Esophagus muscularis mucosa (tissue), 4 donors: ENCODE data around the gene TAS2R41. TPM values are rescaled to one million over a fixed set of nuclear protein-coding genes. Genes with fewer than 3 reads are reported as not detected.
"Not testable (repeated sequence)": the region's sequence is repeated elsewhere in the genome, so short reads cannot be mapped to it uniquely, and the experiment has no call there.

ENCODE experiments used
- DNase-seq: peaks from one replicate; pipeline ENCODE4 v3.0.0-alpha.2; 2017; ENCODE audit errors: extremely low spot score
- H3K27ac ChIP-seq, 4 donors: fragments of 200-600 bp; sonication (generic); replicated peaks in 1 of 4; 1 replicate in 3 of 4; 2 replicates in 1 of 4; pipeline ENCODE4 v1.5.1; 2016 to 2019; ENCODE audit warnings: mild to moderate bottlenecking in 1 of 4
- H3K27me3 ChIP-seq, 4 donors: fragments of 200-600 bp; sonication (generic); one replicate each; pipeline versions ENCODE4 v1.5.1 to v1.6.0; 2016 to 2019
- H3K36me3 ChIP-seq, 4 donors: fragments of 200-600 bp; sonication (generic); one replicate each; pipeline ENCODE4 v1.5.1; 2016 to 2019
- H3K4me1 ChIP-seq, 4 donors: fragments of 200-600 bp; sonication (generic); one replicate each; pipeline ENCODE4 v1.5.1; 2016 to 2019
- H3K4me3 ChIP-seq, 4 donors: fragments of 200-600 bp; sonication (generic); 1 replicate in 2 of 4; 2 replicates in 2 of 4; pipeline ENCODE4 v1.5.1; 2016 to 2019; ENCODE audit warnings: mild to moderate bottlenecking in 4 of 4, moderate library complexity in 1 of 4
- H3K9me3 ChIP-seq, 4 donors: fragments of 200-600 bp; sonication (generic); 1 replicate in 3 of 4; 2 replicates in 1 of 4; pipeline ENCODE4 v1.5.1; 2016 to 2019
- EP300 ChIP-seq: sonication (generic); formaldehyde crosslinking; IDR thresholded peaks from one replicate; pipeline ENCODE4 v1.6.1; 2017; ENCODE audit warnings: antibody characterized with exemption
- POLR2A ChIP-seq: fragments of 450-650 bp; IDR thresholded peaks from one replicate; pipeline ENCODE4 v1.6.1; 2017; ENCODE audit warnings: antibody characterized with exemption, moderate library complexity, mild to moderate bottlenecking, low read depth
- POLR2AphosphoS5 ChIP-seq, 2 donors: sonication (generic); formaldehyde crosslinking; IDR thresholded peaks; one replicate each; pipeline ENCODE4 v1.6.1; 2017; ENCODE audit warnings: antibody characterized with exemption in 2 of 2
- WGBS: methylation state at CpG from one replicate; pipeline ENCODE4 v1.1.5; 2018; 5-methylcytosine and 5-hydroxymethylcytosine counted together
- intact Hi-C: fragments of 100-400 bp; cut with DNase I; formaldehyde crosslinking; loops from one replicate; pipeline ENCODE4 v1.15.1; 2023
- total RNA-seq, 4 donors: library from RNA; depleted of rRNA; stranded (reverse); fragments of >200 nt; gene quantifications; one replicate each; pipeline versions ENCODE4 v1.1.0 to v1.2.1, GENCODE V29; 2016
- TF ChIP-seq, protein P1 (sequence below), 3 experiments: fragments of 200-600 bp in 2 of 3; fragments of 450-650 bp in 1 of 3; sonication (generic) in 2 of 3; IDR thresholded peaks; one replicate each; pipeline ENCODE4 v1.5.1; 2017 to 2019; ENCODE audit warnings: antibody characterized with exemption in 3 of 3, mild to moderate bottlenecking in 2 of 3, moderate library complexity in 1 of 3

TAS2R41 gene
- total RNA-seq, 4 donors from 2014 or later = 0.66 TPM; not detected in 3

DNA sequence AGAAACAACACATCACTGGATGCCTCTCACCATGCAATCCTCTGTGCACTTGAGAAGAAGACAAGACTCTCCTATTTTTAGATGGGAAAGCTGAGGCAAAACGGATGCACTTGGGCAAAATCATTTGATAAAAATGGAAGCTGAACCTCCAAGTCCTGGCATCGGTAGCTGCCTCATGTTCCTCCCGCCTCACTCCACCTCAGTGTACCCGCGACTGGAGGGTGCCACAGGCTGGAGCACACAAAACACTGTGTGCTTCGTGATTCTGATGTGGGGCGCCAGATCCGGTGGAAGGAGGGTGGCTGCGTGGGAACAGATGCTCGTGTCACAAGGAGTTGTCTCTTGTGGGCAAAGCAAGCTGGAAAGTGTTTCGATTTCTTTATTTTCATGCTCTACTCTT lies 41.3 kb downstream of the TAS2R41 start:
- H3K36me3 ChIP-seq = no peaks in the 10 kb centered on the region
- H3K27me3 ChIP-seq = no peaks in the 10 kb centered on the region
- H3K4me3 ChIP-seq = no peak overlapping the region
- H3K4me1 ChIP-seq = peaks cover 6 to 21% (median 17%) of the 10 kb centered on the region in 4 donors
- intact Hi-C loops = no loop called here
- no peaks in the 10 kb centered on the region for H3K9me3 ChIP-seq
- H3K27ac ChIP-seq = no peak overlapping the region
- no peak for DNase-seq
- TF ChIP-seq POLR2A = no peak
- 88% methylated on average over 11 of the region's 11 CpGs for WGBS

DNA sequence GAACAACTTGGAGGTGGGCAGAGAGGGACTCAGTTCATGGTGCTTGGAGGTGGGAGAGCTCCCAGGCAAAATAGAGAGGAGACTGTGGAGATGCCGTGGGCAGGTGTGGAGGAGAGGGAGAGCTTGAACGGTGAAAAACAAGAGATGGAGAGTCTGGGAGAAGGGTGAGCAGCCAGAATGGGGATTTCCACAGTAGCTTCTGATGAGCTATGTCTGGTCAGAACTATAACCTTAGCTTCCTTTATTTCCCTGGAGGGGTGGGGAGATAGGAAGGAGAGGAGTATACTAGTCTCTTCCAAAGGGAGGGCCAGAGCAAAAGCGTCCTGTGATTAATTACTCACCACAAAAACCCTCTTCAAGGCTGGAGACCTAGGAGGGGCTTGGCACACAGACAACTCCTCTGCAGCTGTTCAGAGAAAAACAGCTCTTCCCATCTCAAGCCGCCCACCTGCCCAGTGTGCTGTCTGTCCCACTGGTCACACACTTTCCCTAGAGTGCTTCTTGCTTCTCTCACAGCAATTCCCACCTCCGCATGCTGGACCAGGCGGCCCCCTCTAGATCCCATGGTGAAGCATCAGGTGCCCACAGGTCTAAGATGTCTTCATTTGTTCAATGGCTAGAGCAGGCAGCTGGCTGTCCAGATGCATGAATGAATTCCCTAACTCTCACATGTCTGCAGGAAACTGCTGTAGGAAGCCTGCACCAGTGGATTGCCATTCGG lies 41.9 kb downstream of the TAS2R41 start:
- Histone ChIP-seq H3K27ac (no peak overlapping the region), H3K9me3 (no peaks in the 10 kb centered on the region), H3K4me3 (no peak overlapping the region), H3K27me3 (no peaks in the 10 kb centered on the region), H3K4me1 (peaks cover 6 to 21% (median 17%) of the 10 kb centered on the region in 4 donors), H3K36me3 (no peaks in the 10 kb centered on the region)
- DNase-seq = no peak
- 60% methylated on average over 7 of the region's 7 CpGs for WGBS
- TF ChIP-seq EP300 (no peak), POLR2AphosphoS5 (IDR thresholded peaks at IDR 0.05) (no peak), POLR2A (no peak)
- TF ChIP-seq, protein P1, sequence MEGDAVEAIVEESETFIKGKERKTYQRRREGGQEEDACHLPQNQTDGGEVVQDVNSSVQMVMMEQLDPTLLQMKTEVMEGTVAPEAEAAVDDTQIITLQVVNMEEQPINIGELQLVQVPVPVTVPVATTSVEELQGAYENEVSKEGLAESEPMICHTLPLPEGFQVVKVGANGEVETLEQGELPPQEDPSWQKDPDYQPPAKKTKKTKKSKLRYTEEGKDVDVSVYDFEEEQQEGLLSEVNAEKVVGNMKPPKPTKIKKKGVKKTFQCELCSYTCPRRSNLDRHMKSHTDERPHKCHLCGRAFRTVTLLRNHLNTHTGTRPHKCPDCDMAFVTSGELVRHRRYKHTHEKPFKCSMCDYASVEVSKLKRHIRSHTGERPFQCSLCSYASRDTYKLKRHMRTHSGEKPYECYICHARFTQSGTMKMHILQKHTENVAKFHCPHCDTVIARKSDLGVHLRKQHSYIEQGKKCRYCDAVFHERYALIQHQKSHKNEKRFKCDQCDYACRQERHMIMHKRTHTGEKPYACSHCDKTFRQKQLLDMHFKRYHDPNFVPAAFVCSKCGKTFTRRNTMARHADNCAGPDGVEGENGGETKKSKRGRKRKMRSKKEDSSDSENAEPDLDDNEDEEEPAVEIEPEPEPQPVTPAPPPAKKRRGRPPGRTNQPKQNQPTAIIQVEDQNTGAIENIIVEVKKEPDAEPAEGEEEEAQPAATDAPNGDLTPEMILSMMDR (IDR thresholded peaks at IDR 0.05) = no peak
- intact Hi-C loops = no loop called here

DNA sequence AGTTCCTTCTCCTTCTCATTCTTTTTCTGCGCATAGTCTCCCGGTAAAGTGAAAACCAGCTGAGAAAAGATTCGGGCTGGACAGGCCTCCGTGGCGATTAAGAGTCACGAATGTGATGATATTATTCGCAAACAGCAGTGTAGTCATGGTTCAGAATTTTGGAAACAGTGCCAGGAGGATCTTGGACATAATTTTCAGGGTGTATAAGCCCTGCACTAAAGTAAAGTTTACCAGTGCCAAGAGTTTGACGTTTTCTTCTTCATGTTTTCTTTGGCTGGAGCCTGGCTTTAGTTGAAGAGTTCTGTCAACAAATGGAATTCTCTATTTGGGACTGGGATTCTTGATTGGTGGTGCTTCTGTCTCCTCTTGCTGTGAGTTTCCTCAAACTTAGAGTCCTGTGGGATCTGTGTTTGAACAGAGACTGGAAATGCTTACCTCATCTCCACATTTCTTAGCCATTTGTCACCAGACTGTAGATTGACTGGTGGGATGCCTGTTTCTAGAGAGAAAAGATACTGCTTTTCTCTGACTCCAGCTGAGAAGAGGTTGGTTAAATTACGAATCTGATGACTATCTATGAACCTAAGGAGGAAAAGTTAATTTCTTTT lies 44.7 kb downstream of the TAS2R41 start:
- H3K36me3 ChIP-seq, H3K9me3 ChIP-seq, DNase-seq, H3K27me3 ChIP-seq, H3K27ac ChIP-seq, H3K4me3 ChIP-seq, intact Hi-C loops: not testable (repeated sequence)
- WGBS = no CpG with 5 or more reads among the region's 9 CpGs
- H3K4me1 ChIP-seq = peaks cover 6 to 21% (median 12%) of the 10 kb centered on the region in 4 donors

Other genes starting within 250 kb of the TAS2R41 start
- 100 to 1,000 TPM in 3 of 4 donors, 10 to 100 TPM in 1; 91.8 to 123 (median 110) TPM for gene GSTK1, start 214.4 kb upstream of the TAS2R41 start, total RNA-seq
- gene TMEM139, start 192.9 kb upstream of the TAS2R41 start, total RNA-seq = 1 to 10 TPM in 1 of 4 donors, not detected in 3; 1.0 TPM
- 10 to 100 TPM in 1 of 4 donors, 1 to 10 TPM in 3; 7.1 to 11.7 (median 9.0) TPM for gene CASP2, start 189.5 kb upstream of the TAS2R41 start, total RNA-seq
- not detected for gene CLCN1, start 161.8 kb upstream of the TAS2R41 start, total RNA-seq
- gene FAM131B, start 115.2 kb upstream of the TAS2R41 start, total RNA-seq = 1 to 10 TPM in 3 of 4 donors, under 1 TPM in 1; 0.42 to 2.0 (median 1.3) TPM
- 100 to 1,000 TPM; 186 to 469 (median 245) TPM for gene ZYX, start 96.5 kb upstream of the TAS2R41 start, total RNA-seq
- under 1 TPM in 2 of 4 donors, not detected in 2; 0.17 to 0.23 TPM for gene EPHA1, start 69.0 kb upstream of the TAS2R41 start, total RNA-seq
- under 1 TPM in 1 of 4 donors, not detected in 3; 0.34 TPM for gene TAS2R60, start 34.4 kb upstream of the TAS2R41 start, total RNA-seq
- under 1 TPM in 1 of 4 donors, not detected in 3; 0.34 TPM for gene CTAGE15, start 93.9 kb downstream of the TAS2R41 start, total RNA-seq
- 1 to 10 TPM in 3 of 4 donors, under 1 TPM in 1; 0.83 to 4.0 (median 1.6) TPM for gene TCAF2, start 143.1 kb downstream of the TAS2R41 start, total RNA-seq